Stimulated activated CD4-positive, alpha-beta T cell treated with anti-CD3 and anti-CD28 coated beads, Interleukin-12 subunit alpha, Interleukin-12 subunit beta, amount 100 ng/mL, for 48 hours (primary cell): Measurements from ENCODE around the gene CACHD1.

ENCODE experiments used
- DNase-seq, 3 donors: peaks; one replicate each; pipeline ENCODE4 v3.0.0-alpha.2; 2020; ENCODE audit warnings: low read depth in 2 of 3, low spot score in 1 of 3

The CACHD1 gene

GRCh38 chr1:64651841-64652240, 181.9 kb downstream of the CACHD1 start:
- no peak for DNase-seq

- no peak for DNase-seq
Observed at GRCh38 chr1:64653466-64653865, 183.5 kb downstream of the CACHD1 start.

- no peak for DNase-seq
Observed at GRCh38 chr1:64654519-64655341, 184.8 kb downstream of the CACHD1 start.

- DNase-seq, result no peak
Observed at GRCh38 chr1:64655861-64656260, 185.9 kb downstream of the CACHD1 start.

- DNase-seq, result no peak
Observed at GRCh38 chr1:64659478-64660138, 189.7 kb downstream of the CACHD1 start.

- no peak for DNase-seq
Observed at GRCh38 chr1:64663668-64664067, 193.7 kb downstream of the CACHD1 start.

- no peak for DNase-seq
Observed at GRCh38 chr1:64664299-64664698, 194.4 kb downstream of the CACHD1 start.

GRCh38 chr1:64669098-64669675, 199.3 kb downstream of the CACHD1 start:
- DNase-seq, result no peak

- no peak for DNase-seq
Observed at GRCh38 chr1:64675718-64676345, 205.9 kb downstream of the CACHD1 start.

GRCh38 chr1:64676386-64676785, 206.5 kb downstream of the CACHD1 start:
- DNase-seq, result no peak

- no peak for DNase-seq
Observed at GRCh38 chr1:64677532-64677931, 207.6 kb downstream of the CACHD1 start.

- no peak for DNase-seq
Observed at GRCh38 chr1:64678366-64678765, 208.4 kb downstream of the CACHD1 start.

- DNase-seq, result no peak
Observed at GRCh38 chr1:64679177-64679576, 209.2 kb downstream of the CACHD1 start.

- no peak for DNase-seq
Observed at GRCh38 chr1:64680599-64680998, 210.7 kb downstream of the CACHD1 start.

GRCh38 chr1:64681043-64681442, 211.1 kb downstream of the CACHD1 start:
- DNase-seq, result no peak

GRCh38 chr1:64683419-64683818, 213.5 kb downstream of the CACHD1 start:
- no peak for DNase-seq

GRCh38 chr1:64685217-64685616, 215.3 kb downstream of the CACHD1 start:
- no peak for DNase-seq

- no peak for DNase-seq
Observed at GRCh38 chr1:64685765-64686341, 215.9 kb downstream of the CACHD1 start.

- peak in 1 of 3 donors; percentile 27 for DNase-seq
Observed at GRCh38 chr1:64686828-64687724, 217.1 kb downstream of the CACHD1 start.

GRCh38 chr1:64687725-64688327, 217.9 kb downstream of the CACHD1 start:
- DNase-seq, result no peak
